GM21825 (cell line): ENCODE data around the gene BAZ2A.
"Not testable (repeated sequence)": the region's sequence is repeated elsewhere in the genome, so short reads cannot be mapped to it uniquely, and the experiment has no call there.

Experiments
- ATAC-seq: cut with Tn5 transposase; IDR thresholded peaks from one replicate; pipeline ENCODE4 v1.9.1; 2021; ENCODE audit warnings: mild to moderate bottlenecking, moderate library complexity; ENCODE audit not compliant: unreplicated experiment

Gene BAZ2A

GRCh38 chr12:56630180-56630632, at the start of gene BAZ2A:
Gene BAZ2A (minus strand): TSS chr12:56630326. CDS start chr12:56617530, 12,796 bp downstream.
- ATAC-seq, result peak; percentile 51

- no peak for ATAC-seq
Measured at GRCh38 chr12:56678852-56679251, 48.7 kb upstream of the BAZ2A start.

GRCh38 chr12:56677680-56678079, 47.6 kb upstream of the BAZ2A start:
- ATAC-seq, result peak; percentile 68

GRCh38 chr12:56676851-56677580, 46.9 kb upstream of the BAZ2A start:
- no peak for ATAC-seq

GRCh38 chr12:56671608-56672007, 41.5 kb upstream of the BAZ2A start:
- no peak for ATAC-seq

- ATAC-seq, result no peak
Measured at GRCh38 chr12:56670836-56671235, 40.7 kb upstream of the BAZ2A start.

- no peak for ATAC-seq
Measured at GRCh38 chr12:56668197-56668457, 38.0 kb upstream of the BAZ2A start.

- no peak for ATAC-seq
Measured at GRCh38 chr12:56661979-56662638, 32.0 kb upstream of the BAZ2A start.

GRCh38 chr12:56661560-56661959, 31.4 kb upstream of the BAZ2A start:
- no peak for ATAC-seq

- ATAC-seq, result no peak
Measured at GRCh38 chr12:56658921-56659320, 28.8 kb upstream of the BAZ2A start.

GRCh38 chr12:56657416-56658379, 27.6 kb upstream of the BAZ2A start:
- ATAC-seq, result peak; percentile 42

- not testable (repeated sequence) for ATAC-seq
Measured at GRCh38 chr12:56653781-56654180, 23.7 kb upstream of the BAZ2A start.

GRCh38 chr12:56648023-56648422, 17.9 kb upstream of the BAZ2A start:
- ATAC-seq, result not testable (repeated sequence)

- ATAC-seq, result peak; percentile 96
Measured at GRCh38 chr12:56645717-56646446, 15.8 kb upstream of the BAZ2A start, which contains the start of gene ATP5F1B. Gene ATP5F1B (minus strand): TSS chr12:56645984. CDS start chr12:56645963, 21 bp downstream.

- no peak for ATAC-seq
Measured at GRCh38 chr12:56645201-56645716, 15.1 kb upstream of the BAZ2A start.

GRCh38 chr12:56644654-56645053, 14.5 kb upstream of the BAZ2A start:
- ATAC-seq, result no peak

- ATAC-seq, result no peak
Measured at GRCh38 chr12:56641219-56641618, 11.1 kb upstream of the BAZ2A start.

GRCh38 chr12:56637621-56638020, 7.5 kb upstream of the BAZ2A start:
- no peak for ATAC-seq

- peak; percentile 49 for ATAC-seq
Measured at GRCh38 chr12:56636675-56637540, 6.8 kb upstream of the BAZ2A start.
